Measurements from ENCODE around the gene MSMP.
A peak's percentile ranks its signal among the peaks of the same experiment; 100 is the strongest.

MSMP gene

GRCh38 chr9:35771943-35772342 is 17.9 kb upstream of the MSMP start:
- DNase-seq (ENCODE audit: low read depth in 2 of 2, low spot score in 1 of 2) = no peak

- no peak for DNase-seq (ENCODE audit: low read depth in 2 of 2, low spot score in 1 of 2)
Measured at GRCh38 chr9:35771534-35771933, 17.5 kb upstream of the MSMP start.

- DNase-seq (ENCODE audit: low read depth in 2 of 2, low spot score in 1 of 2) = no peak
Measured at GRCh38 chr9:35771075-35771433, 17.0 kb upstream of the MSMP start.

- DNase-seq (ENCODE audit: low read depth in 2 of 2, low spot score in 1 of 2) = no peak
Measured at GRCh38 chr9:35769763-35770162, 15.7 kb upstream of the MSMP start.

GRCh38 chr9:35767458-35767857 is 13.4 kb upstream of the MSMP start:
- no peak for DNase-seq (ENCODE audit: low read depth in 2 of 2, low spot score in 1 of 2)

GRCh38 chr9:35766997-35767396 is 12.9 kb upstream of the MSMP start:
- DNase-seq (ENCODE audit: low read depth in 2 of 2, low spot score in 1 of 2) = no peak

- DNase-seq (ENCODE audit: low read depth in 2 of 2, low spot score in 1 of 2) = no peak
Measured at GRCh38 chr9:35763803-35764202, 9.7 kb upstream of the MSMP start.

GRCh38 chr9:35763181-35763580 is 9.1 kb upstream of the MSMP start:
- DNase-seq (ENCODE audit: low read depth in 2 of 2, low spot score in 1 of 2) = no peak

- DNase-seq (ENCODE audit: low read depth in 2 of 2, low spot score in 1 of 2) = no peak
Measured at GRCh38 chr9:35760651-35761050, 6.6 kb upstream of the MSMP start.

- DNase-seq (ENCODE audit: low read depth in 2 of 2, low spot score in 1 of 2) = no peak
Measured at GRCh38 chr9:35759795-35760194, 5.7 kb upstream of the MSMP start.

GRCh38 chr9:35758475-35759050 is 4.5 kb upstream of the MSMP start:
- DNase-seq (ENCODE audit: low read depth in 2 of 2, low spot score in 1 of 2) = no peak

GRCh38 chr9:35757892-35758275 is 3.8 kb upstream of the MSMP start:
- DNase-seq (ENCODE audit: low read depth in 2 of 2, low spot score in 1 of 2) = no peak

GRCh38 chr9:35757226-35757891 is 3.3 kb upstream of the MSMP start:
- DNase-seq (ENCODE audit: low read depth in 2 of 2, low spot score in 1 of 2) = no peak

GRCh38 chr9:35756275-35757225 is 2.5 kb upstream of the MSMP start:
- peak; percentile 58 to 60 for DNase-seq (ENCODE audit: low read depth in 2 of 2, low spot score in 1 of 2)

GRCh38 chr9:35755071-35755470 is 995 bp upstream of the MSMP start:
- no peak for DNase-seq (ENCODE audit: low read depth in 2 of 2, low spot score in 1 of 2)

- no peak for DNase-seq (ENCODE audit: low read depth in 2 of 2, low spot score in 1 of 2)
Measured at GRCh38 chr9:35753466-35753865, 610 bp downstream of the MSMP start.

GRCh38 chr9:35750256-35750531 is 3.9 kb downstream of the MSMP start:
- no peak for DNase-seq (ENCODE audit: low read depth in 2 of 2, low spot score in 1 of 2)

GRCh38 chr9:35749515-35750255 is 4.4 kb downstream of the MSMP start:
- no peak for DNase-seq (ENCODE audit: low read depth in 2 of 2, low spot score in 1 of 2)

GRCh38 chr9:35748858-35749514 is 5.1 kb downstream of the MSMP start, which contains the start of the genes GBA2 and RGP1:
Gene GBA2, minus strand, starts transcription at chr9:35749228. Its CDS starts 524 bp downstream, at chr9:35748704.
Gene RGP1, plus strand, starts transcription at chr9:35749287. Its CDS starts 469 bp downstream, at chr9:35749756.
- DNase-seq (ENCODE audit: low read depth in 2 of 2, low spot score in 1 of 2) = no peak

- DNase-seq (ENCODE audit: low read depth in 2 of 2, low spot score in 1 of 2) = no peak
Measured at GRCh38 chr9:35748242-35748857, 5.7 kb downstream of the MSMP start.

- DNase-seq (ENCODE audit: low read depth in 2 of 2, low spot score in 1 of 2) = no peak
Measured at GRCh38 chr9:35746583-35746982, 7.5 kb downstream of the MSMP start.
